PC-9 (cell line): Measurements from ENCODE around the gene GRIP2.

Source experiments
- EZH2 ChIP-seq: fragments of 200-600 bp; sonication (generic); IDR thresholded peaks from 2 replicates; pipeline ENCODE4 v1.8.0; 2017; ENCODE audit warnings: antibody characterized with exemption, low read depth
- TF ChIP-seq, protein P1 (sequence below): fragments of 200-600 bp; sonication (generic); conservative IDR thresholded peaks from 2 replicates; pipeline ENCODE4 v1.6.1; 2017; ENCODE audit warnings: mixed run types, antibody characterized with exemption, mild to moderate bottlenecking, moderate library complexity

DNA sequence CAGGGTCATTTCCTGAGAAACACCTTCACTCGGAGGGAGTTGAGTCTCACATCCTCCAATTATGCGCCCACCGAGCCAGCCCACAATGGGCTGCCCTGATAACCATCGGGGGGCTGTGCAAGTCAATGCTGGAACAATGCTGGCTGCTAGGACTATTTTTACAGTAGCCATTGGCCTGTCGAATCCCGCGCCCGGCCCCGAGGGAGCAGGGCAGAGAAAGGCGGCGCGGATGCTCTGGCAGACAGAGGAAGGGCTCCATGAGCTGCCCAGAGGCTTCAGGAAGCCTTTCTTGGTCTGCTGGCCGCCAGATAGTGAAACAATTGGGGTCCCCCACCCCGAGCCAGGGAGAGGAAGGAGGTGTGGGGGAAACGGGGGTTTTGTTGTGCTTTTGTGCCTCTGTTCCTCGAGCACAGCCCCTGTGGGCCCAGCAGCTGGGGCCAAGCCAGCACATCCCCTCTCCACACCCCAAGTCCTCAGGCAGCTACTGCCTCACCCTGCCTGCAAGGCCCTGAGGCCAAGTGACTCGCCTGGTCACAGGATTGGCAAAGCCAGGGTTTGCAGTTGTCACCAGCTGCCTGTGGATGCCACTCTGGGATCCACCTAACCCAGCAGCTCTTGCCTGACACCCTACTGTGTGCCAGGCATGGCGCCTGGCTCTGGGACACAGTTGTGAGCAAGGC, 98.8 kb downstream of the GRIP2 start:
- TF ChIP-seq, protein P1, sequence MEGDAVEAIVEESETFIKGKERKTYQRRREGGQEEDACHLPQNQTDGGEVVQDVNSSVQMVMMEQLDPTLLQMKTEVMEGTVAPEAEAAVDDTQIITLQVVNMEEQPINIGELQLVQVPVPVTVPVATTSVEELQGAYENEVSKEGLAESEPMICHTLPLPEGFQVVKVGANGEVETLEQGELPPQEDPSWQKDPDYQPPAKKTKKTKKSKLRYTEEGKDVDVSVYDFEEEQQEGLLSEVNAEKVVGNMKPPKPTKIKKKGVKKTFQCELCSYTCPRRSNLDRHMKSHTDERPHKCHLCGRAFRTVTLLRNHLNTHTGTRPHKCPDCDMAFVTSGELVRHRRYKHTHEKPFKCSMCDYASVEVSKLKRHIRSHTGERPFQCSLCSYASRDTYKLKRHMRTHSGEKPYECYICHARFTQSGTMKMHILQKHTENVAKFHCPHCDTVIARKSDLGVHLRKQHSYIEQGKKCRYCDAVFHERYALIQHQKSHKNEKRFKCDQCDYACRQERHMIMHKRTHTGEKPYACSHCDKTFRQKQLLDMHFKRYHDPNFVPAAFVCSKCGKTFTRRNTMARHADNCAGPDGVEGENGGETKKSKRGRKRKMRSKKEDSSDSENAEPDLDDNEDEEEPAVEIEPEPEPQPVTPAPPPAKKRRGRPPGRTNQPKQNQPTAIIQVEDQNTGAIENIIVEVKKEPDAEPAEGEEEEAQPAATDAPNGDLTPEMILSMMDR: no peak
- TF ChIP-seq EZH2: no peak
